ENCODE measurements around the gene NTN1.

NTN1 gene

DNA sequence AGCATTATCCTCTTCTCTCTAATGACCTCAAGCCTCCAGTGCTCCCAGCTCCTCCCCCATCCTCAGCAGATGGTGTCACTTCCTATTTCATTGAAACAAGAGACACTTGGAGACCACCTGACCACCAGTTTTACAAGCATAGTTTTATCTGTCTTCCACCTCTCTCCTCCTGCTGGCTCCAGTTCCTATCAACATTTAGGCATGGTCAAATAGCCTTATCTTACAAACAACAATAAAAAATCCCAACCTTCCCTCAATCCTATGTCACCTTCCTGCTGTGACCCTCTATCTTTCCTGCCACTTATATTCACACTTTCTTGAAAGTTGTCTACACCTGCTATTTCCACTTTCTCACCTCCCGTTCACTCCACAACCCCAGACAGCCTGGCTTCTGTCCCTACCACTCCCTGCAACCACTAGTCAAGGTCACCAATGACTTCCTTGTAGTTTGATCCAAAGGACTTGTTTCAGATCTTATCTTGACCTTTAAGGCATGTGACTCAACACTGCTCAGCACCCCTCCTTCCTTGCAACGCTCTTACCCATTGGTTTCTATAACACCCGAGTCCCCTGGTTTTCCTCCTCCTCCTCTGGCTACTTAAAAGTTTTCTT lies 4.3 kb upstream of the NTN1 start:
- no peak overlapping the region for H3K14ac ChIP-seq (ENCODE audit: low read length)
- no peak overlapping the region for H3K4me2 ChIP-seq (ENCODE audit: low read length)
- peaks cover 4 to 9% of the 10 kb centered on the region in 2 experiments for H3K4me1 ChIP-seq (ENCODE audit: control insufficient read depth in 1 of 2, insufficient read depth in 2 of 2, low read length in 2 of 2)
- WGBS (ENCODE audit: extremely low coverage, insufficient coverage, insufficient read length): no CpG with 5 or more reads among the region's 3 CpGs
- no peaks in the 10 kb centered on the region for H3K79me2 ChIP-seq (ENCODE audit: control insufficient read depth, insufficient read depth, low read length, poor library complexity)
- H3K23ac ChIP-seq (ENCODE audit: low read length): no peak overlapping the region
- no peak overlapping the region for H2AK5ac ChIP-seq (ENCODE audit: low read length)
- peaks cover 25% of the 10 kb centered on the region for H3K27me3 ChIP-seq (ENCODE audit: insufficient read depth, low read length)
- H3K9ac ChIP-seq (ENCODE audit: low read length): no peak overlapping the region
- no peak overlapping the region for H3K4ac ChIP-seq (ENCODE audit: low read depth, low read length)
- H3K18ac ChIP-seq (ENCODE audit: low read length): no peak overlapping the region
- DNase-seq: no peak
- H4K12ac ChIP-seq (ENCODE audit: low read depth, low read length): no peak overlapping the region
- H2BK12ac ChIP-seq (ENCODE audit: low read length): no peak overlapping the region
- H3K9me3 ChIP-seq (ENCODE audit: insufficient read depth, low read depth, low read length): peaks cover 2% of the 10 kb centered on the region
- no peak overlapping the region for H3K27ac ChIP-seq (ENCODE audit: low read depth, low read length)
- H2BK120ac ChIP-seq (ENCODE audit: insufficient read depth, low read length, poor library complexity): no peak overlapping the region
- H2AFZ ChIP-seq (ENCODE audit: insufficient read depth, low read length, poor library complexity): no peak overlapping the region
- H3K4me3 ChIP-seq (ENCODE audit: low read depth, low read length): no peak overlapping the region
- H3K79me1 ChIP-seq (ENCODE audit: low read length): no peaks in the 10 kb centered on the region
- no peak overlapping the region for H4K91ac ChIP-seq (ENCODE audit: low read depth, low read length)
- H3K36me3 ChIP-seq (ENCODE audit: control insufficient read depth in 1 of 2, insufficient read depth in 2 of 2, low read length in 2 of 2): no peaks in the 10 kb centered on the region
- no peak overlapping the region for H2BK5ac ChIP-seq (ENCODE audit: low read depth, low read length, poor library complexity)
- no peak overlapping the region for H4K8ac ChIP-seq (ENCODE audit: low read depth, low read length)

- Histone ChIP-seq H2AFZ (ENCODE audit: insufficient read depth, low read length, poor library complexity) (no peak overlapping the region), H3K4me3 (ENCODE audit: low read depth, low read length) (no peak overlapping the region), H3K9ac (ENCODE audit: low read length) (no peak overlapping the region), H2BK120ac (ENCODE audit: insufficient read depth, low read length, poor library complexity) (no peak overlapping the region), H3K79me2 (ENCODE audit: control insufficient read depth, insufficient read depth, low read length, poor library complexity) (no peaks in the 10 kb centered on the region), H3K27ac (ENCODE audit: low read depth, low read length) (no peak overlapping the region), H3K14ac (ENCODE audit: low read length) (no peak overlapping the region), H3K27me3 (ENCODE audit: insufficient read depth, low read length) (peaks cover 42% of the 10 kb centered on the region), H2BK5ac (ENCODE audit: low read depth, low read length, poor library complexity) (no peak overlapping the region), H2BK12ac (ENCODE audit: low read length) (no peak overlapping the region), H3K36me3 (ENCODE audit: control insufficient read depth in 1 of 2, insufficient read depth in 2 of 2, low read length in 2 of 2) (no peaks in the 10 kb centered on the region), H2AK5ac (ENCODE audit: low read length) (no peak overlapping the region), H3K23ac (ENCODE audit: low read length) (no peak overlapping the region), H3K4me1 (ENCODE audit: control insufficient read depth in 1 of 2, insufficient read depth in 2 of 2, low read length in 2 of 2) (peaks cover 4 to 15% of the 10 kb centered on the region in 2 experiments), H4K8ac (ENCODE audit: low read depth, low read length) (no peak overlapping the region), H3K18ac (ENCODE audit: low read length) (no peak overlapping the region), H3K9me3 (ENCODE audit: insufficient read depth, low read depth, low read length) (peaks cover 13% of the 10 kb centered on the region), H4K12ac (ENCODE audit: low read depth, low read length) (no peak overlapping the region), H3K4me2 (ENCODE audit: low read length) (no peak overlapping the region), H4K91ac (ENCODE audit: low read depth, low read length) (no peak overlapping the region), H3K4ac (ENCODE audit: low read depth, low read length) (no peak overlapping the region), H3K79me1 (ENCODE audit: low read length) (no peaks in the 10 kb centered on the region)
- DNase-seq: peak in 1 of 2 donors; percentile 41
- WGBS (ENCODE audit: extremely low coverage, insufficient coverage, insufficient read length): no CpG with 5 or more reads among the region's 4 CpGs
Measured at GRCh38 chr17:9018726-9019125, 2.6 kb upstream of the NTN1 start.

DNA sequence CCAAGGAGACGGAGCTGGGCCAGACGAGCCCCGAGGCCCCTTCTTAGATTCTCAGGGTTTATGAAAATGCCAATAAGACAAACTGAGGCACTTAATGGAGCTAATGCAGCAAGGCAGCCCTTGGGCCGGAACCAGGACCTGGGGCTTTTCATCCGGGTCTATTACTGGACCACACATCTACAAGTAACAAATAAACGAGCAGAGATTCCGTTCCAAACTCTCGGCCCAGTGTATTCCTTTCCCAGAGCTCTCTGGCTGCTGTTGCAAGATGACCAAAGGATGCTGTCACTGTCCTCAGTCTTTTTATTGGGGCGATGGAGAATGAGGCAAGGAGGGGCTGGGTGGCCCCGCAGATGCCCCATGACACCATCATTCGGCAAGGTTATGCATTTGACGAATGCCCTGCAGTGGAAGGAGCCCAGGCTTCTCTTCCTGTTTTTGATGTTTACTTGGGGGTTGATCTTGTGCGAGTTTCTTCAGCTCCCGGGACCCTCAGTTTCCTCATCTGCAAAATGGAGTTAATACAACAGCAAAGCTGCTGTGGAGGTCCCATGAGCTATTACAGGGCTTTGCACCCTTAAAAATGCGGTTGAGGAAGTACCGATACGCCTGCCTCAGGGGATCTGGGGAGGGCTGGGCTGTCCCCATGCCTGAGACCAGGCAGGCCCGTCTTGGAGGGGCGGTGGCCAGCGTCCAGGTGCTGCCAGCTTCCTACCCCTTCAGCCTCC lies 1.1 kb upstream of the NTN1 start:
- Histone ChIP-seq H3K9me3 (ENCODE audit: insufficient read depth, low read depth, low read length) (peaks cover 13% of the 10 kb centered on the region), H3K4me1 (ENCODE audit: control insufficient read depth in 1 of 2, insufficient read depth in 2 of 2, low read length in 2 of 2) (peaks cover 4 to 15% of the 10 kb centered on the region in 2 experiments), H4K8ac (ENCODE audit: low read depth, low read length) (no peak overlapping the region), H3K4me2 (ENCODE audit: low read length) (peak overlapping the region; percentile 91), H2BK12ac (ENCODE audit: low read length) (no peak overlapping the region), H2BK5ac (ENCODE audit: low read depth, low read length, poor library complexity) (no peak overlapping the region), H3K79me1 (ENCODE audit: low read length) (no peaks in the 10 kb centered on the region), H3K9ac (ENCODE audit: low read length) (no peak overlapping the region), H3K27me3 (ENCODE audit: insufficient read depth, low read length) (peaks cover 54% of the 10 kb centered on the region), H2AFZ (ENCODE audit: insufficient read depth, low read length, poor library complexity) (no peak overlapping the region), H2BK120ac (ENCODE audit: insufficient read depth, low read length, poor library complexity) (no peak overlapping the region), H2AK5ac (ENCODE audit: low read length) (no peak overlapping the region), H3K27ac (ENCODE audit: low read depth, low read length) (no peak overlapping the region), H3K4ac (ENCODE audit: low read depth, low read length) (no peak overlapping the region), H3K36me3 (ENCODE audit: control insufficient read depth in 1 of 2, insufficient read depth in 2 of 2, low read length in 2 of 2) (no peaks in the 10 kb centered on the region), H3K4me3 (ENCODE audit: low read depth, low read length) (peak overlapping the region; percentile 61), H4K12ac (ENCODE audit: low read depth, low read length) (no peak overlapping the region), H3K14ac (ENCODE audit: low read length) (no peak overlapping the region), H4K91ac (ENCODE audit: low read depth, low read length) (no peak overlapping the region), H3K79me2 (ENCODE audit: control insufficient read depth, insufficient read depth, low read length, poor library complexity) (no peaks in the 10 kb centered on the region), H3K23ac (ENCODE audit: low read length) (peak overlapping the region; percentile 47), H3K18ac (ENCODE audit: low read length) (no peak overlapping the region)
- DNase-seq: no peak
- WGBS (ENCODE audit: extremely low coverage, insufficient coverage, insufficient read length): no CpG with 5 or more reads among the region's 20 CpGs

DNA sequence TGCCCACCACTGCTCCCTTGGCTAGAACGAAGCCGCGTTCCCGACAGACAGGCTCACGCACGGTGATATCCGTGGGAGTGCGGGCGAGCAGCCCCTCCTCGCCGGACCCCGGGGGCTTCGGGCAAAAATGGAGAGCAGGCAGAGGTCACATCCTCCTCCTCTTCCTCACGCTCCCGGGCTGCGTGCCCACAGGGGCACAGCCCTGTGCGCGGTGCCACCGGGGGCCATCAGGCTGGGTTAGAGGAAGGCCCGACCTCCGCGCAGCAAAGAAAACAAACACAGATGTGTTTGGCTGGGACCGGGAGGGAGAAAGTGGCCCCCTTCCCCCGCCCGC lies 519 bp upstream of the NTN1 start:
- Histone ChIP-seq H3K9me3 (ENCODE audit: insufficient read depth, low read depth, low read length) (peaks cover 13% of the 10 kb centered on the region), H3K4me1 (ENCODE audit: control insufficient read depth in 1 of 2, insufficient read depth in 2 of 2, low read length in 2 of 2) (peaks cover 4 to 15% of the 10 kb centered on the region in 2 experiments), H2BK5ac (ENCODE audit: low read depth, low read length, poor library complexity) (no peak overlapping the region), H3K79me2 (ENCODE audit: control insufficient read depth, insufficient read depth, low read length, poor library complexity) (no peaks in the 10 kb centered on the region), H2BK12ac (ENCODE audit: low read length) (no peak overlapping the region), H3K4me2 (ENCODE audit: low read length) (peak overlapping the region; percentile 91), H4K91ac (ENCODE audit: low read depth, low read length) (no peak overlapping the region), H3K79me1 (ENCODE audit: low read length) (no peaks in the 10 kb centered on the region), H3K4ac (ENCODE audit: low read depth, low read length) (no peak overlapping the region), H2AK5ac (ENCODE audit: low read length) (no peak overlapping the region), H4K12ac (ENCODE audit: low read depth, low read length) (no peak overlapping the region), H4K8ac (ENCODE audit: low read depth, low read length) (no peak overlapping the region), H3K36me3 (ENCODE audit: control insufficient read depth in 1 of 2, insufficient read depth in 2 of 2, low read length in 2 of 2) (no peaks in the 10 kb centered on the region), H3K27me3 (ENCODE audit: insufficient read depth, low read length) (peaks cover 54% of the 10 kb centered on the region), H3K14ac (ENCODE audit: low read length) (no peak overlapping the region), H2AFZ (ENCODE audit: insufficient read depth, low read length, poor library complexity) (no peak overlapping the region), H3K23ac (ENCODE audit: low read length) (peak overlapping the region; percentile 47), H3K4me3 (ENCODE audit: low read depth, low read length) (peak overlapping the region; percentile 61), H2BK120ac (ENCODE audit: insufficient read depth, low read length, poor library complexity) (no peak overlapping the region), H3K18ac (ENCODE audit: low read length) (no peak overlapping the region), H3K27ac (ENCODE audit: low read depth, low read length) (no peak overlapping the region), H3K9ac (ENCODE audit: low read length) (no peak overlapping the region)
- no CpG with 5 or more reads among the region's 25 CpGs for WGBS (ENCODE audit: extremely low coverage, insufficient coverage, insufficient read length)
- DNase-seq: no peak
